Fibroblast of the conjunctiva (primary cell): Measurements from ENCODE around the gene DNASE1L1.

Source experiments
- DNase-seq: peaks from one replicate; pipeline ENCODE4 v3.0.0-alpha.2; 2010; ENCODE audit warnings: low read depth

The DNASE1L1 gene

GRCh38 chrX:154367474-154368308 is 41.4 kb downstream of the DNASE1L1 start:
- DNase-seq = no peak

- no peak for DNase-seq
Observed at GRCh38 chrX:154366666-154367055, 42.4 kb downstream of the DNASE1L1 start.

- no peak for DNase-seq
Observed at GRCh38 chrX:154365997-154366665, 42.9 kb downstream of the DNASE1L1 start.

- no peak for DNase-seq
Observed at GRCh38 chrX:154365052-154365600, 43.9 kb downstream of the DNASE1L1 start.

- DNase-seq = no peak
Observed at GRCh38 chrX:154363706-154364439, 45.2 kb downstream of the DNASE1L1 start.

- no peak for DNase-seq
Observed at GRCh38 chrX:154362085-154362742, 46.8 kb downstream of the DNASE1L1 start.

- no peak for DNase-seq
Observed at GRCh38 chrX:154360155-154360713, 48.8 kb downstream of the DNASE1L1 start.

DNA sequence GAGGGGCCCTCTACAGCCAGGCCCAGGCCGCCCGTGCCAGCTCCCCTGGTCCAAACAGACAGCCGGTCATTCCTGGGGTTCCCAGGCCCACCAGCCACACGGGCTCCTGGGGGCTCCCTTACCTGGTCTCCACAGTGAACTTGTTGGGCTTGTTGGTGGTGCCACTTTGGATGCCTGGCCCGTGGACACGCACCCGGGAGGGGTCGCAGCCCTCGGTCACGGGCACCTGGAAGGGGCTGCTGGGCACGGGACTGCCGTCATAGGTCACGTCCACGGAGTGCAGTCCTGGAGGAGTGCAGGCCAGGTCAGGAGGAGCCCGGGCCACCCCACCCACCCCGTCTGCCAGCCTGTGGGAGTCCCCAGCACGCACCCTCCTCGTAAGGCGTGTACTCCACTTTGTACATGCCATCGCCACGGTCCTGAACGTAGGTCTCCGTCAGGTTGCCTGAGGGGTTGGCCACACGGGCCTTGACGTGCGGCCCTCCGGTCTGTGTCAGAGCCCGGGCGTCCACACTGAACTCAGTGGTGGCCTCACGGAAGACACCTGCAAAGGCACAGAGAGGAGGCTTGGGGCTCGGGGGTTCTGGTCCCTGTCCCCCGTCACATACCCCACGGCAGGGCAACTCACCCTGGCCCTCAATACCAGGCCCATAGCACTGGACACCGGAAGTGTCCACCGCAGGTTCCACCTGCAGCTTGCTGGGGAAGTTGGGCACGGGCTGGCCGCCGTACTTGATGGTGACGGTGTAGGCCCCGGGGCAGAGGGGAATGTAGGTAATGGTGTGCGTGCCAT is 49.5 kb downstream of the DNASE1L1 start:
- DNase-seq = no peak

GRCh38 chrX:154358829-154359228 is 50.2 kb downstream of the DNASE1L1 start:
- no peak for DNase-seq

- no peak for DNase-seq
Observed at GRCh38 chrX:154358011-154358410, 51.0 kb downstream of the DNASE1L1 start.

GRCh38 chrX:154357205-154357604 is 51.8 kb downstream of the DNASE1L1 start:
- DNase-seq = no peak

DNA sequence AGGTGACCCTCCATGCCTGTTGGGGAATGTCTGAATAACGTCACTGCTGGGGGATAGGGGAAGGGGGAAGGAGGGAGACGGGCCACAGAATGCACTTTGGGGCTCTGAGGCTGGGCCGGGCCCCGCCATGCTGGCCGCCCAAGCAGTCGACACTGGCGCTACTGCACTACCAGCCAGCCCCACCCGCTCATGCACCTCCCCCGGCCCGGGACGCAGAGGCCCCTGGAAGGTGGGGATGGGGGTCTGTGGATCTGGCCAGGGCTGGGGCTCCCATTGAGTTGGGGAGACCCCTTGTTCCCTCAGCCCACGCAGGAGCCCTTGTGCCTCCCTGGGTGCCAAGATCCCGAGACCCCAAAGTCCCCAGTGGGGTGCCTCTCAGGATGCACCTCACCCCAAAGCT is 52.5 kb downstream of the DNASE1L1 start:
- no peak for DNase-seq

- no peak for DNase-seq
Observed at GRCh38 chrX:154355776-154356140, 53.3 kb downstream of the DNASE1L1 start.

- no peak for DNase-seq
Observed at GRCh38 chrX:154355094-154355775, 53.8 kb downstream of the DNASE1L1 start.

DNA sequence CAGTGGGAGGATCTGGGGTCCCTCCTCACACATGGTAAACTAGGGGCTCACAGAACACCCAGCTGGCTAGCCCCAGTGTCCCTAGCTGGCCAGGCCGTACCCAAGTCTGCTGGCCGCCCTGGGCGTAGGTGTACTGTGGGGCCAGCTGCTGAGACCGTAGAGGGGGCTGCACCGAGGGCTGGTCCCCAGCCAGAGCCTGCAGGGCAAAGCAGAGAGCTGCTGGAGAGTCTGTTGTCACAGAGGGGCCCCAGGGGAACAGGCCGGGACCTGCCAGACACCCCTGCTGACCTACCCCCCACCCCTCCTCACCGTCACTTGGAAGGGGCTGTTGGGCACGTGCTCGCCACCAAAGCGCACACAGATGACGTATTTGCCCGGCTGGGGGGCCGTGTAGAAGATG is 54.5 kb downstream of the DNASE1L1 start:
- DNase-seq = no peak

- DNase-seq = no peak
Observed at GRCh38 chrX:154354013-154354412, 55.0 kb downstream of the DNASE1L1 start.

GRCh38 chrX:154353172-154353843 is 55.7 kb downstream of the DNASE1L1 start:
- DNase-seq = no peak

DNA sequence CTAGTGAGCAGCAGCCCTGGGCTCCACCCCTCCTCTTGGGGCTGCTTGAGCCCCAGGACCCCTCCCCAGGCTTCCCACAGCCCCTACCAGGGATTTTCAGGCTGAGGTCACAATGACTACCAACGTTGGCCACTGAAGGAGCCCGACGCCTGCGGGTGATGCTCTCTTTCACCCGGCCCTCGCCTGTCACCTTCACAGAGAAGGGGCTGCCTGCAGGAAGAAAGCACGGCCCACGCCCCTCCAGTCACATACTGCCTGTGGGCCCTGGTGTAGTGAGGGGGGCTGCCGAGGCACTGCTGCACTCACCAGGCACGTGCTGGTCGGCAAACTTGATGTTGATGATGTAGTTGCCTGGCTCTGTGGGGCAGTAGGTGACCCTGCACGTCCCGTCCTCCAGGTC is 56.6 kb downstream of the DNASE1L1 start:
- DNase-seq = no peak

DNA sequence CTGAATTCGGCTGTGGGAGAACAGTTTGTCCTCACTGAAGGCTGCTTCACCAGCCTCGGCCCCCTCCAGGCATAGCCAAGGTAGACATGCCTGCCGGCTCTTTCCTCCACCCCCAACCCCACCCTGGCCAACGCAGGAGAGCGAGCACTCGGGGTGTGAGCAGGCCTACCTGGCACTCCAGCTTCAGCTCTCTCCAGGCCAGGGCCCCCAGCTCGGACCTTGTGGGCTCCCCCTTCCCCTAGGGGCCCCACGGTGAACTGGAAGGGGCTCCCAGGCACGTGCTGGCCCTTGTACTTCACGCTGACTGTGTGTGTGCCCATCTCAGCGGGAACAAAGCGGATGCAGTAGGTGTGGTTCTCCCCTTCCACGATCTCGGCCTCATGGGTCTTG is 57.0 kb downstream of the DNASE1L1 start:
- no peak for DNase-seq
